ENCODE measurements around the gene PCSK4. TPM values are rescaled to one million over a fixed set of nuclear protein-coding genes. Genes with fewer than 3 reads are reported as not detected.
A peak's percentile ranks its signal among the peaks of the same experiment; 100 is the strongest.

PCSK4 gene
- total and polyA plus RNA-seq, 2 of the 13 experiments (the other 11 are each of a cell fraction or from before 2014, with no cell fraction given): 2.0 to 2.7 TPM

DNA sequence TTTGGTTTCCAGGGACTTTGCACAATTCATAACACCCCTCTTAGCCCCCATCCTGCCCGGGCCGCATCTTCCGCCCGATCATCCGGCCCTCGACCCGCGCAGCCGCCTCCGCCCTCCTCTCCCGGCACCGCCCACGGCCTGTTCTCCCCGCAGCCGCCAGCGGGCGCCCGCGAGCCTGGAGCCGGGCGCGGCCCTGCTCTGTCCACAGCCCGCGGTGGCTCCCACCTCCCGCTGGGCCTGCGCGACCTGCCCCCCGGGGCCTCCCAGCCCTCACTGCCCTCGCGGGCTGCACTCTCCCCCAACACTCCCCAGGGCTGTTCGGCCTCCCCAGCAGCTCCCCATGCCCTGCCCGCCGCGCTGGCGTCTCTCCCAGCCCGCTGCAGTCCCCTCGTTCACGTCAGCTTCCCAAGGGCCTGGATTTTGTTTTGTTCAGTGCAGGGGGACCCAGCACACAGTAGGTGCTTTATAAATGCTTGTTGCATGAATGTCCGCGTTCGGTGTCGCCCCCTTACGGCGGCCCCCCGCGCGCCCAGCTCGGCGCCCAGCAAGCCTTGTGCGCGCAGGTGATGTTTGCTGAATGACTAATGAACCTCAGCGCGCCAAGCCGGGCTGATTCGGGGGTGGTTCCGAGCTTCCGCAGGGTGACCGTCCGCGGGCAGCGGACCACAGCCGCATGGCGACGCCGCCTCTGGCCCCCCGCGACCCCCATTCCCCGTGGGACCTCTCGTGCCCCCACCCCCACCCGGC, 44.8 kb downstream of the PCSK4 start (continued):
- TF ChIP-seq, protein P1, sequence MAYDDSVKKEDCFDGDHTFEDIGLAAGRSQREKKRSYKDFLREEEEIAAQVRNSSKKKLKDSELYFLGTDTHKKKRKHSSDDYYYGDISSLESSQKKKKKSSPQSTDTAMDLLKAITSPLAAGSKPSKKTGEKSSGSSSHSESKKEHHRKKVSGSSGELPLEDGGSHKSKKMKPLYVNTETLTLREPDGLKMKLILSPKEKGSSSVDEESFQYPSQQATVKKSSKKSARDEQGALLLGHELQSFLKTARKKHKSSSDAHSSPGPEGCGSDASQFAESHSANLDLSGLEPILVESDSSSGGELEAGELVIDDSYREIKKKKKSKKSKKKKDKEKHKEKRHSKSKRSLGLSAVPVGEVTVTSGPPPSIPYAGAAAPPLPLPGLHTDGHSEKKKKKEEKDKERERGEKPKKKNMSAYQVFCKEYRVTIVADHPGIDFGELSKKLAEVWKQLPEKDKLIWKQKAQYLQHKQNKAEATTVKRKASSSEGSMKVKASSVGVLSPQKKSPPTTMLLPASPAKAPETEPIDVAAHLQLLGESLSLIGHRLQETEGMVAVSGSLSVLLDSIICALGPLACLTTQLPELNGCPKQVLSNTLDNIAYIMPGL (CRISPR knock-in tag; IDR thresholded peaks at IDR 0.05; ENCODE audit: borderline replicate concordance in 1 of 2, low read depth in 1 of 2): peak; percentile 86 to 92
- TF ChIP-seq SOX5 (CRISPR knock-in tag; IDR thresholded peaks at IDR 0.05; ENCODE audit: borderline replicate concordance): no peak
- peak; percentile 48 for TF ChIP-seq SALL1 (CRISPR knock-in tag; IDR thresholded peaks at IDR 0.05)
- no peak; the same call in 1 of the 2 replicates for TF ChIP-seq KDM6A (CRISPR knock-in tag; IDR thresholded peaks at IDR 0.05; ENCODE audit: low read depth)
- TF ChIP-seq U2AF1 (optimal IDR thresholded peaks at IDR 0.05; ENCODE audit: low read depth, low read length): no peak
- peak; percentile 68 for TF ChIP-seq HNRNPLL (IDR thresholded peaks at IDR 0.05; ENCODE audit: low read depth, low read length, poor library complexity, severe bottlenecking)
- TF ChIP-seq ZNF792 (CRISPR knock-in tag; IDR thresholded peaks at IDR 0.05): no peak
- no peak for TF ChIP-seq KLF13 (CRISPR knock-in tag; IDR thresholded peaks at IDR 0.05)
- TF ChIP-seq YY1 (IDR thresholded peaks at IDR 0.05; ENCODE audit: insufficient read depth, insufficient replicate concordance, low read depth, low read length): peak; percentile 54
- no peak for TF ChIP-seq KDM2A (CRISPR knock-in tag; IDR thresholded peaks at IDR 0.05; ENCODE audit: borderline replicate concordance, low read depth)
- no peak for TF ChIP-seq NR2F6 (IDR thresholded peaks at IDR 0.05)
- TF ChIP-seq NR2F6 (CRISPR knock-in tag; IDR thresholded peaks at IDR 0.05): no peak
- no peak; the same call in 1 of the 2 replicates for TF ChIP-seq ZNF629 (CRISPR knock-in tag; conservative IDR thresholded peaks at IDR 0.05)
- TF ChIP-seq, protein P2, sequence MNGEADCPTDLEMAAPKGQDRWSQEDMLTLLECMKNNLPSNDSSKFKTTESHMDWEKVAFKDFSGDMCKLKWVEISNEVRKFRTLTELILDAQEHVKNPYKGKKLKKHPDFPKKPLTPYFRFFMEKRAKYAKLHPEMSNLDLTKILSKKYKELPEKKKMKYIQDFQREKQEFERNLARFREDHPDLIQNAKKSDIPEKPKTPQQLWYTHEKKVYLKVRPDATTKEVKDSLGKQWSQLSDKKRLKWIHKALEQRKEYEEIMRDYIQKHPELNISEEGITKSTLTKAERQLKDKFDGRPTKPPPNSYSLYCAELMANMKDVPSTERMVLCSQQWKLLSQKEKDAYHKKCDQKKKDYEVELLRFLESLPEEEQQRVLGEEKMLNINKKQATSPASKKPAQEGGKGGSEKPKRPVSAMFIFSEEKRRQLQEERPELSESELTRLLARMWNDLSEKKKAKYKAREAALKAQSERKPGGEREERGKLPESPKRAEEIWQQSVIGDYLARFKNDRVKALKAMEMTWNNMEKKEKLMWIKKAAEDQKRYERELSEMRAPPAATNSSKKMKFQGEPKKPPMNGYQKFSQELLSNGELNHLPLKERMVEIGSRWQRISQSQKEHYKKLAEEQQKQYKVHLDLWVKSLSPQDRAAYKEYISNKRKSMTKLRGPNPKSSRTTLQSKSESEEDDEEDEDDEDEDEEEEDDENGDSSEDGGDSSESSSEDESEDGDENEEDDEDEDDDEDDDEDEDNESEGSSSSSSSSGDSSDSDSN (CRISPR knock-in tag; IDR thresholded peaks at IDR 0.05): peak; percentile 31; the same call in 1 of the 2 replicates
- no peak for TF ChIP-seq NBN (conservative IDR thresholded peaks at IDR 0.05)
- TF ChIP-seq NFE2L1 (CRISPR knock-in tag; IDR thresholded peaks at IDR 0.05; ENCODE audit: borderline replicate concordance): no peak
- TF ChIP-seq RAD21 (CRISPR knock-in tag; IDR thresholded peaks at IDR 0.05): peak; percentile 79
- no peak for TF ChIP-seq AKAP8 (CRISPR knock-in tag; IDR thresholded peaks at IDR 0.05)
- no peak for TF ChIP-seq MAFK (conservative IDR thresholded peaks at IDR 0.05 in 1 of 2, IDR thresholded peaks at IDR 0.05 in 1 of 2; ENCODE audit: low read length in 2 of 2)
- TF ChIP-seq HIVEP1 (CRISPR knock-in tag; IDR thresholded peaks at IDR 0.05): 0 out of 2 replicates have a peak, but pooled peaks have one; percentile 40
- TF ChIP-seq MAZ (IDR thresholded peaks at IDR 0.05; ENCODE audit: borderline replicate concordance, low read depth, low read length): peak; percentile 57; the same call in 1 of the 2 replicates
- TF ChIP-seq MAZ (CRISPR knock-in tag; IDR thresholded peaks at IDR 0.05; ENCODE audit: low read depth): peak; percentile 90
- TF ChIP-seq ZNF563 (CRISPR knock-in tag; IDR thresholded peaks at IDR 0.05): peak; percentile 18; the same call in 1 of the 2 replicates
- TF ChIP-seq, protein P3, sequence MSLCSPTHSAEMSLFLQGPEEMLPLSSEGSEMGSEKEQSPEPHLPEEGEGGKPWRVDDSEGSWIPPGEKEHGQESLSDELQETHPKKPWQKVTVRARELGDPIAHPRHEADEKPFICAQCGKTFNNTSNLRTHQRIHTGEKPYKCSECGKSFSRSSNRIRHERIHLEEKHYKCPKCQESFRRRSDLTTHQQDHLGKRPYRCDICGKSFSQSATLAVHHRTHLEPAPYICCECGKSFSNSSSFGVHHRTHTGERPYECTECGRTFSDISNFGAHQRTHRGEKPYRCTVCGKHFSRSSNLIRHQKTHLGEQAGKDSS (CRISPR knock-in tag; IDR thresholded peaks at IDR 0.05; ENCODE audit: borderline replicate concordance, low read depth): peak; percentile 30; the same call in 1 of the 2 replicates
- no peak for TF ChIP-seq ZNF326 (CRISPR knock-in tag; IDR thresholded peaks at IDR 0.05; ENCODE audit: borderline replicate concordance)
- TF ChIP-seq GLI4 (CRISPR knock-in tag; IDR thresholded peaks at IDR 0.05; ENCODE audit: borderline replicate concordance): peak; percentile 46; the same call in 1 of the 2 replicates
- TF ChIP-seq ZNF496 (CRISPR knock-in tag; IDR thresholded peaks at IDR 0.05; ENCODE audit: insufficient replicate concordance): no peak

All from HepG2 (cell line).